K562 (cell line): ENCODE measurements around the gene HPX. TPM values are rescaled to one million over a fixed set of nuclear protein-coding genes. Genes with fewer than 3 reads are reported as not detected.

Experiments
- ESRRA ChIP-seq: fragments of 450-650 bp; IDR thresholded peaks from 2 replicates; pipeline ENCODE4 v1.6.1; 2014; ENCODE audit warnings: low read depth, mild to moderate bottlenecking, moderate library complexity, borderline replicate concordance
- KDM1A ChIP-seq, 2 experiments: fragments of 450-650 bp; IDR thresholded peaks; 2 replicates each; pipeline ENCODE4 v1.6.1; 2016; ENCODE audit warnings: mild to moderate bottlenecking in 2 of 2
- TEAD1 ChIP-seq, 2 experiments: fragments of 450-650 bp in 1 of 2; sonication (generic) in 1 of 2; formaldehyde crosslinking; IDR thresholded peaks; 2 replicates each; pipeline versions ENCODE4 v1.4.0 to v1.8.0; 2020 to 2022; ENCODE audit warnings: mild to moderate bottlenecking in 2 of 2, missing genetic modification reagents in 1 of 2
- THRAP3 ChIP-seq: fragments of 450-650 bp; IDR thresholded peaks from 2 replicates; pipeline ENCODE4 v1.6.1; 2016; ENCODE audit warnings: mild to moderate bottlenecking, inconsistent platforms, borderline replicate concordance
- ZKSCAN3 ChIP-seq: fragments of 250-450 bp; sonication (Bioruptor Pico); IDR thresholded peaks from 2 replicates; pipeline ENCODE4 v1.4.0; 2020
- polyA plus RNA-seq, 8 experiments: library from polyadenylated mRNA; depleted of rRNA in 4 of 8; stranded (reverse) in 5 of 8; unstranded in 3 of 8; fragments of >200 nt; fragmentation: Nextera tagmentation in 2 of 8; fragmentation: Illumina TruSeq in 1 of 8; extraction: Ambion mirVana in 2 of 8; extraction: Trizol in 1 of 8; gene quantifications; 2 replicates each; pipeline versions ENCODE4 v1.2.1 to v1.2.3, GENCODE V29; 2011 to 2014; ENCODE audit warnings: inconsistent platforms in 1 of 8, missing spikeins in 1 of 8
- total RNA-seq, 7 experiments: library from RNA; depleted of rRNA in 6 of 7; stranded (reverse); fragments of >200 nt in 6 of 7; fragmentation: Illumina TruSeq in 2 of 7; extraction: Trizol in 2 of 7; gene quantifications; 2 replicates each; pipeline versions ENCODE4 v1.2.1 to v1.2.3, GENCODE V29; 2011 to 2021; ENCODE audit warnings: low replicate concordance in 1 of 7
- TF ChIP-seq, protein P1 (sequence below): sonication (generic); formaldehyde crosslinking; IDR thresholded peaks from 2 replicates; pipeline ENCODE4 v1.8.0; 2023; ENCODE audit warnings: mild to moderate bottlenecking, missing genetic modification reagents
- TF ChIP-seq, protein P2 (sequence below): fragments of 250-450 bp; sonication (Bioruptor Pico); IDR thresholded peaks from 2 replicates; pipeline ENCODE4 v1.8.0; 2022; ENCODE audit warnings: moderate library complexity, mild to moderate bottlenecking, inconsistent platforms
- TF ChIP-seq, protein P3 (sequence below): fragments of 250-450 bp; sonication (Bioruptor Pico); IDR thresholded peaks from 2 replicates; pipeline ENCODE4 v1.5.0; 2020; ENCODE audit warnings: mild to moderate bottlenecking, borderline replicate concordance
- TF ChIP-seq, protein P4 (sequence below): fragments of 450-650 bp; conservative IDR thresholded peaks from 2 replicates; pipeline ENCODE4 v1.6.1; 2016; ENCODE audit warnings: missing genetic modification characterization, low read depth, mild to moderate bottlenecking, missing compliant biosample characterization, moderate library complexity
- TF ChIP-seq, protein P5 (sequence below): sonication (generic); formaldehyde crosslinking; IDR thresholded peaks from 2 replicates; pipeline ENCODE4 v1.9.0; 2022; ENCODE audit warnings: mild to moderate bottlenecking, missing genetic modification reagents

Gene HPX
- total and polyA plus RNA-seq, 9 of the 15 experiments (the other 6 are each of a cell fraction or from before 2014, with no cell fraction given), result 0.12 to 1.2 (median 0.49) TPM; not detected in 1

DNA sequence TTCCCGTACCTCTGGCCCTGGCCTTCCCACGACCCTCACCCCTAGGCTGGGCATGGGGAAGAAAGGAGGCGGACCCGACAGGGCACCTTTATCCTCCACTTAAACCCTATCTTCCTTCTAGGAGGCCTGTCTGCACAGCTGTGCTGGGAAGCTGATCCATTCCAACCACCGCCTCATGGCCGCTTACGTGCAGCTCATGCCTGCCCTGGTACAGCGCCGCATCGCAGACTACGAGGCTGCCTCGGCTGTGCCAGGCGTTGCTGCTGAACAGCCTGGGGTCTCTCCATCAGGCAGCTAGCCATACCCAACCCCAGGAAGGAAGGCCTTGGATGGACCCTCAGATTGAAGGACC, 41.1 kb upstream of the HPX start (continued):
- TF ChIP-seq, protein P1, sequence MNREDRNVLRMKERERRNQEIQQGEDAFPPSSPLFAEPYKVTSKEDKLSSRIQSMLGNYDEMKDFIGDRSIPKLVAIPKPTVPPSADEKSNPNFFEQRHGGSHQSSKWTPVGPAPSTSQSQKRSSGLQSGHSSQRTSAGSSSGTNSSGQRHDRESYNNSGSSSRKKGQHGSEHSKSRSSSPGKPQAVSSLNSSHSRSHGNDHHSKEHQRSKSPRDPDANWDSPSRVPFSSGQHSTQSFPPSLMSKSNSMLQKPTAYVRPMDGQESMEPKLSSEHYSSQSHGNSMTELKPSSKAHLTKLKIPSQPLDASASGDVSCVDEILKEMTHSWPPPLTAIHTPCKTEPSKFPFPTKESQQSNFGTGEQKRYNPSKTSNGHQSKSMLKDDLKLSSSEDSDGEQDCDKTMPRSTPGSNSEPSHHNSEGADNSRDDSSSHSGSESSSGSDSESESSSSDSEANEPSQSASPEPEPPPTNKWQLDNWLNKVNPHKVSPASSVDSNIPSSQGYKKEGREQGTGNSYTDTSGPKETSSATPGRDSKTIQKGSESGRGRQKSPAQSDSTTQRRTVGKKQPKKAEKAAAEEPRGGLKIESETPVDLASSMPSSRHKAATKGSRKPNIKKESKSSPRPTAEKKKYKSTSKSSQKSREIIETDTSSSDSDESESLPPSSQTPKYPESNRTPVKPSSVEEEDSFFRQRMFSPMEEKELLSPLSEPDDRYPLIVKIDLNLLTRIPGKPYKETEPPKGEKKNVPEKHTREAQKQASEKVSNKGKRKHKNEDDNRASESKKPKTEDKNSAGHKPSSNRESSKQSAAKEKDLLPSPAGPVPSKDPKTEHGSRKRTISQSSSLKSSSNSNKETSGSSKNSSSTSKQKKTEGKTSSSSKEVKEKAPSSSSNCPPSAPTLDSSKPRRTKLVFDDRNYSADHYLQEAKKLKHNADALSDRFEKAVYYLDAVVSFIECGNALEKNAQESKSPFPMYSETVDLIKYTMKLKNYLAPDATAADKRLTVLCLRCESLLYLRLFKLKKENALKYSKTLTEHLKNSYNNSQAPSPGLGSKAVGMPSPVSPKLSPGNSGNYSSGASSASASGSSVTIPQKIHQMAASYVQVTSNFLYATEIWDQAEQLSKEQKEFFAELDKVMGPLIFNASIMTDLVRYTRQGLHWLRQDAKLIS (CRISPR knock-in tag), result peak; percentile 81; the same call in 1 of the 2 replicates
- TF ChIP-seq KDM1A (IDR thresholded peaks at IDR 0.05) (no peak), TEAD1 (CRISPR knock-in tag; IDR thresholded peaks at IDR 0.05) (no peak), ZKSCAN3 (CRISPR knock-in tag) (no peak), ESRRA (no peak), THRAP3 (0 out of 2 replicates have a peak, but pooled peaks have one; percentile 45)
- TF ChIP-seq, protein P2, sequence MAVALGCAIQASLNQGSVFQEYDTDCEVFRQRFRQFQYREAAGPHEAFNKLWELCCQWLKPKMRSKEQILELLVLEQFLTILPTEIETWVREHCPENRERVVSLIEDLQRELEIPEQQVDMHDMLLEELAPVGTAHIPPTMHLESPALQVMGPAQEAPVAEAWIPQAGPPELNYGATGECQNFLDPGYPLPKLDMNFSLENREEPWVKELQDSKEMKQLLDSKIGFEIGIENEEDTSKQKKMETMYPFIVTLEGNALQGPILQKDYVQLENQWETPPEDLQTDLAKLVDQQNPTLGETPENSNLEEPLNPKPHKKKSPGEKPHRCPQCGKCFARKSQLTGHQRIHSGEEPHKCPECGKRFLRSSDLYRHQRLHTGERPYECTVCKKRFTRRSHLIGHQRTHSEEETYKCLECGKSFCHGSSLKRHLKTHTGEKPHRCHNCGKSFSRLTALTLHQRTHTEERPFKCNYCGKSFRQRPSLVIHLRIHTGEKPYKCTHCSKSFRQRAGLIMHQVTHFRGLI, result no peak
- TF ChIP-seq, protein P3, sequence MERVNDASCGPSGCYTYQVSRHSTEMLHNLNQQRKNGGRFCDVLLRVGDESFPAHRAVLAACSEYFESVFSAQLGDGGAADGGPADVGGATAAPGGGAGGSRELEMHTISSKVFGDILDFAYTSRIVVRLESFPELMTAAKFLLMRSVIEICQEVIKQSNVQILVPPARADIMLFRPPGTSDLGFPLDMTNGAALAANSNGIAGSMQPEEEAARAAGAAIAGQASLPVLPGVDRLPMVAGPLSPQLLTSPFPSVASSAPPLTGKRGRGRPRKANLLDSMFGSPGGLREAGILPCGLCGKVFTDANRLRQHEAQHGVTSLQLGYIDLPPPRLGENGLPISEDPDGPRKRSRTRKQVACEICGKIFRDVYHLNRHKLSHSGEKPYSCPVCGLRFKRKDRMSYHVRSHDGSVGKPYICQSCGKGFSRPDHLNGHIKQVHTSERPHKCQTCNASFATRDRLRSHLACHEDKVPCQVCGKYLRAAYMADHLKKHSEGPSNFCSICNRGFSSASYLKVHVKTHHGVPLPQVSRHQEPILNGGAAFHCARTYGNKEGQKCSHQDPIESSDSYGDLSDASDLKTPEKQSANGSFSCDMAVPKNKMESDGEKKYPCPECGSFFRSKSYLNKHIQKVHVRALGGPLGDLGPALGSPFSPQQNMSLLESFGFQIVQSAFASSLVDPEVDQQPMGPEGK (CRISPR knock-in tag), result no peak
- TF ChIP-seq, protein P4, sequence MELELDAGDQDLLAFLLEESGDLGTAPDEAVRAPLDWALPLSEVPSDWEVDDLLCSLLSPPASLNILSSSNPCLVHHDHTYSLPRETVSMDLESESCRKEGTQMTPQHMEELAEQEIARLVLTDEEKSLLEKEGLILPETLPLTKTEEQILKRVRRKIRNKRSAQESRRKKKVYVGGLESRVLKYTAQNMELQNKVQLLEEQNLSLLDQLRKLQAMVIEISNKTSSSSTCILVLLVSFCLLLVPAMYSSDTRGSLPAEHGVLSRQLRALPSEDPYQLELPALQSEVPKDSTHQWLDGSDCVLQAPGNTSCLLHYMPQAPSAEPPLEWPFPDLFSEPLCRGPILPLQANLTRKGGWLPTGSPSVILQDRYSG (tag), result no peak
- TF ChIP-seq, protein P5, sequence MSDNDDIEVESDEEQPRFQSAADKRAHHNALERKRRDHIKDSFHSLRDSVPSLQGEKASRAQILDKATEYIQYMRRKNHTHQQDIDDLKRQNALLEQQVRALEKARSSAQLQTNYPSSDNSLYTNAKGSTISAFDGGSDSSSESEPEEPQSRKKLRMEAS (CRISPR knock-in tag), result no peak; the same call in 1 of the 2 replicates
